ENCODE results near the gene LEPR. TPM values are rescaled to one million over a fixed set of nuclear protein-coding genes. Genes with fewer than 3 reads are reported as not detected.

The LEPR gene
- total RNA-seq, 1 experiment from 2014 or later: 5.3 TPM

- TF ChIP-seq ARID4B (CRISPR knock-in tag; IDR thresholded peaks at IDR 0.05; ENCODE audit: borderline replicate concordance): peak; percentile 67; the same call in 1 of the 2 replicates
- TF ChIP-seq PRRX2 (CRISPR knock-in tag; IDR thresholded peaks at IDR 0.05): no peak
- TF ChIP-seq MAX (CRISPR knock-in tag; IDR thresholded peaks at IDR 0.05): peak; percentile 71
- TF ChIP-seq IRF1 (CRISPR knock-in tag; IDR thresholded peaks at IDR 0.05): no peak
- no peak for TF ChIP-seq ZSCAN18 (CRISPR knock-in tag; IDR thresholded peaks at IDR 0.05)
- 0 out of 2 replicates have a peak, but pooled peaks have one; percentile 42 for TF ChIP-seq GABPB1 (CRISPR knock-in tag; IDR thresholded peaks at IDR 0.05)
- no peak for TF ChIP-seq NFATC4 (CRISPR knock-in tag; IDR thresholded peaks at IDR 0.05)
- no peak for TF ChIP-seq FOXP4 (CRISPR knock-in tag; IDR thresholded peaks at IDR 0.05)
- peak; percentile 72; the same call in 1 of the 2 replicates for TF ChIP-seq SP1 (CRISPR knock-in tag; conservative IDR thresholded peaks at IDR 0.05)
Observed at GRCh38 chr1:65420590-65421350, at the start of gene LEPR, which contains the start of gene LEPROT (continued).

GRCh38 chr1:65371544-65371943 lies 48.9 kb upstream of the LEPR start:
- ChIA-PET POLR2A (no interaction called here), CTCF (interaction anchor here (0.7 to 1.2 kb wide), 2 partner anchors 14 to 316 kb away, joined by 3 to 4 read pairs; no protein-coding TSS in a partner anchor)
- H3K27me3 Mint-ChIP-seq (ENCODE audit: low read depth): no peaks in the 10 kb centered on the region
- no peaks in the 10 kb centered on the region for H3K36me3 Mint-ChIP-seq
- H3K4me3 Mint-ChIP-seq: no peak overlapping the region
- H3K27ac Mint-ChIP-seq: no peak overlapping the region
- H3K4me1 Mint-ChIP-seq: no peaks in the 10 kb centered on the region
- TF ChIP-seq NR1H2 (CRISPR knock-in tag; IDR thresholded peaks at IDR 0.05) (no peak), ZSCAN18 (CRISPR knock-in tag; IDR thresholded peaks at IDR 0.05) (no peak), SMAD3 (CRISPR knock-in tag; IDR thresholded peaks at IDR 0.05; ENCODE audit: borderline replicate concordance) (no peak), IRF1 (CRISPR knock-in tag; IDR thresholded peaks at IDR 0.05) (no peak), ZNF423 (CRISPR knock-in tag; IDR thresholded peaks at IDR 0.05) (no peak), E2F4 (CRISPR knock-in tag; IDR thresholded peaks at IDR 0.05; ENCODE audit: borderline replicate concordance, low read depth) (no peak)
- no peaks in the 10 kb centered on the region for H3K9me3 Mint-ChIP-seq
- ATAC-seq (no peak), DNase-seq (ENCODE audit: low spot score) (no peak)

Data from WTC11 (cell line).